ENCODE data around the gene ATG14. TPM values are rescaled to one million over a fixed set of nuclear protein-coding genes. Genes with fewer than 3 reads are reported as not detected.

The ATG14 gene
- total and polyA plus RNA-seq, 2 of the 13 experiments (the other 11 are each of a cell fraction or from before 2014, with no cell fraction given), result 7.2 to 9.1 TPM

DNA sequence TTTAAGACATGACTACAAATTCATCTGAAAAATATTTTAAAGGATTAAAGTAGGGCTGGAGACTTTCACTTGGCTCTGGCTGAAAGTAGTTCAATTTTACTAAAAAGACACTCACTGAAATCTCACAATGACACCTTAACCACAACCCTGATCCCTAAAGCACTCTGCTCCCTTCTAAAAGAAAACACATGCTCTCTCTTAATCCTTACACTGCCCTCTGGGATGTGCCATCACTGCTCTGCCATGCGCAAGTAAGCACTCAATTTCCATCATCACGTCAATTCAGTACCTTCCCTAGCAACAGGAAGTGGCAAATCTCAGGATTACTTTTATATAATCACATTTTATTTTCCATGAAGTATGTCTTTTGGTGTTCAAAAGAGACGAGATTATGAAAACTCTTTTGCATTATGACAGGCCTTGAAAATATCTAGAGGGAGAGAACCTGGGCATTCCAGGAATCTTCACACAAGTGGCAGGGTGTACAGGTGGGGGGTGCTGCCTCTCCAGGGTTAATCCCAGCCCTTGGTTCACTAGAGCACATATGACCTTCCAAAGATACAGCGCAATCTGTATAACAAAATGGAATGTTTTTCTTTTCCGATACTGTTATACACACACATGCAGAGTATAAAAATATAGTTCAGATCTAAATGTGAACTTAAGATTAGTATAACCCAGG is 7.3 kb downstream of the ATG14 start:
- peaks cover 4% of the 10 kb centered on the region in 2 experiments; a peak in 2 of 5 replicates for H3K36me3 ChIP-seq (replicated peaks in 1 of 2; ENCODE audit: control insufficient read depth in 1 of 2, insufficient read depth in 2 of 2, low read length in 2 of 2)
- no peak for DNase-seq (ENCODE audit: low spot score)
- in situ Hi-C loops (cut with HindIII; ENCODE audit: extremely low pct_ligation_motif_present, low pct_unique_long_range_greater_than_20kb) (no loop called here), intact Hi-C loops (cut with micrococcal nuclease; ENCODE audit: unreplicated experiment) (no loop called here)
- CTCF ChIA-PET (ENCODE audit: low intra/inter-chr PET ratio, low total read pairs), result no interaction called here
- TF ChIP-seq FOXA3 (CRISPR knock-in tag; IDR thresholded peaks at IDR 0.05) (no peak), SKI (IDR thresholded peaks at IDR 0.05; ENCODE audit: partially characterized antibody) (no peak), ZFP36 (IDR thresholded peaks at IDR 0.05; ENCODE audit: borderline replicate concordance, low read depth, low read length, partially characterized antibody) (no peak), ZNF451 (CRISPR knock-in tag; IDR thresholded peaks at IDR 0.05) (no peak), ZNF292 (CRISPR knock-in tag; IDR thresholded peaks at IDR 0.05; ENCODE audit: borderline replicate concordance, low read depth) (no peak), ZSCAN22 (CRISPR knock-in tag; IDR thresholded peaks at IDR 0.05) (no peak), HOXA9 (CRISPR knock-in tag; IDR thresholded peaks at IDR 0.05; ENCODE audit: borderline replicate concordance) (no peak), MTF1 (CRISPR knock-in tag; IDR thresholded peaks at IDR 0.05) (no peak)
- TF ChIP-seq, protein P1, sequence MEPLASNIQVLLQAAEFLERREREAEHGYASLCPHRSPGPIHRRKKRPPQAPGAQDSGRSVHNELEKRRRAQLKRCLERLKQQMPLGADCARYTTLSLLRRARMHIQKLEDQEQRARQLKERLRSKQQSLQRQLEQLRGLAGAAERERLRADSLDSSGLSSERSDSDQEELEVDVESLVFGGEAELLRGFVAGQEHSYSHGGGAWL (CRISPR knock-in tag; IDR thresholded peaks at IDR 0.05), result no peak
- H3K9me3 ChIP-seq (ENCODE audit: low read length), result no peaks in the 10 kb centered on the region
- BruUV-seq (replicated peaks), result no TSS peak
- H3K4me1 ChIP-seq (ENCODE audit: insufficient read depth, low read length), result peaks cover 5% of the 10 kb centered on the region
- H3K9ac ChIP-seq (ENCODE audit: insufficient read depth, low read depth, low read length), result no peak overlapping the region
- H4K20me1 ChIP-seq (ENCODE audit: insufficient read depth, low read length), result no peaks in the 10 kb centered on the region
- H3K4me3 ChIP-seq (replicated peaks in 1 of 3; ENCODE audit: insufficient read depth in 1 of 3, low read depth in 2 of 3, low read length in 3 of 3), result no peak overlapping the region
- peaks cover 66% of the 10 kb centered on the region for H3K79me2 ChIP-seq (ENCODE audit: insufficient read depth, low read length)
- H2AFZ ChIP-seq (ENCODE audit: low read length), result no peak overlapping the region
- WGBS (ENCODE audit: low lambda C conversion rate), result 95% methylated on average over 5 of the region's 5 CpGs
- ATAC-seq, result no peak
- no peak overlapping the region for H3K4me2 ChIP-seq (ENCODE audit: low read depth, low read length)
- no peak for FAIRE-seq
- POLR2A ChIA-PET, result no interaction called here
- no peak overlapping the region for H3K27ac ChIP-seq (ENCODE audit: extremely low read length, insufficient read depth, low read length)
- H3K27me3 ChIP-seq (ENCODE audit: control insufficient read depth in 1 of 2, insufficient read depth in 2 of 2, low read length in 2 of 2), result no peaks in the 10 kb centered on the region

Data from HepG2 (cell line).